Retinal pigment epithelial cell (primary cell): ENCODE data around the gene NCKAP5.

Source experiments
- DNase-seq: peaks from one replicate; pipeline ENCODE4 v3.0.0-alpha.2; 2010; ENCODE audit warnings: low read depth
- H3K4me3 ChIP-seq: 2 replicates; pipeline ENCODE4 v1.5.1; 2011; ENCODE audit warnings: mild to moderate bottlenecking, low read length, control low read depth, moderate library complexity
- TF ChIP-seq, protein P1 (sequence below): conservative IDR thresholded peaks from 2 replicates; pipeline ENCODE4 v1.5.1; 2011; ENCODE audit warnings: low read depth, low read length, control low read depth, inconsistent platforms

The NCKAP5 gene

DNA sequence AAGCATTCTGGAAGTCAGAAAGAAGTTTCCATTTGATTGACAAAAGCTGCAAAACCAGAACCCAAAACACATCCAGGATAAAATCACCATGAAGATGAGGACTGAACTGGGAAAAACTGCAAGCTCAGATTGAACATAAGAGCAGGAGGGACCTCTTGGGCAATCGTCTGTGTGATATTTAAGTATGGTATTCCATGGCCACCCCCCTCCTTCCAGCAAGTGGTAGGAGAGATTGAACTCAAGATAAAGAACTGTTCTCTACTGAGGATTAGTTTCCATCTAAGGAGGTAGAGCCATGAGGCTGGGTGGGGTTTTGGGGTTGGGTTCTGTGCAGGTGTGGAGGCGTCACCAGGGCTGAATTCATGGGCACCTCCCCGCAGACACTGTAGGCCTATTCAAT lies 251.1 kb downstream of the NCKAP5 start:
- no peak for DNase-seq
- TF ChIP-seq, protein P1, sequence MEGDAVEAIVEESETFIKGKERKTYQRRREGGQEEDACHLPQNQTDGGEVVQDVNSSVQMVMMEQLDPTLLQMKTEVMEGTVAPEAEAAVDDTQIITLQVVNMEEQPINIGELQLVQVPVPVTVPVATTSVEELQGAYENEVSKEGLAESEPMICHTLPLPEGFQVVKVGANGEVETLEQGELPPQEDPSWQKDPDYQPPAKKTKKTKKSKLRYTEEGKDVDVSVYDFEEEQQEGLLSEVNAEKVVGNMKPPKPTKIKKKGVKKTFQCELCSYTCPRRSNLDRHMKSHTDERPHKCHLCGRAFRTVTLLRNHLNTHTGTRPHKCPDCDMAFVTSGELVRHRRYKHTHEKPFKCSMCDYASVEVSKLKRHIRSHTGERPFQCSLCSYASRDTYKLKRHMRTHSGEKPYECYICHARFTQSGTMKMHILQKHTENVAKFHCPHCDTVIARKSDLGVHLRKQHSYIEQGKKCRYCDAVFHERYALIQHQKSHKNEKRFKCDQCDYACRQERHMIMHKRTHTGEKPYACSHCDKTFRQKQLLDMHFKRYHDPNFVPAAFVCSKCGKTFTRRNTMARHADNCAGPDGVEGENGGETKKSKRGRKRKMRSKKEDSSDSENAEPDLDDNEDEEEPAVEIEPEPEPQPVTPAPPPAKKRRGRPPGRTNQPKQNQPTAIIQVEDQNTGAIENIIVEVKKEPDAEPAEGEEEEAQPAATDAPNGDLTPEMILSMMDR: no peak
- no peak overlapping the region for H3K4me3 ChIP-seq

DNA sequence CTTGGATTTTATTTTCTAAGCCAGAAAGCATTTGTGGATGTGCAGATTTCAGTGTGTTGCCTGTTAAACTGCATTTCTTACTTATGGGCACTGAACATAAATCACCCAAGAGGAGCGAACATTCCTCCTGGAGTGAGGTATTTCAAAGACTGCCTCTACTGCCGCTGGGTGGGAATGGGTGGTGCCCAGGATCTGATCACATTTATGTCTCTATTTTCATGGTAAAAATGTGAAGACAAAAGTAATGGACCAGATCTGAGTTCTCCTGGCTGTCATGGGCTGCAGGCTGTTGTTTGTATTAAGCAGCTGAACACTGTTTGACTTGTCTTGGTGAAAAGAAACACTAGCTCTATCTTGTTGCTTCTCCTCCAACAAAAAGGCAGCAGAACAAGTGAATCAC lies 251.7 kb downstream of the NCKAP5 start:
- TF ChIP-seq, protein P1: no peak
- no peak overlapping the region for H3K4me3 ChIP-seq
- DNase-seq: no peak

DNA sequence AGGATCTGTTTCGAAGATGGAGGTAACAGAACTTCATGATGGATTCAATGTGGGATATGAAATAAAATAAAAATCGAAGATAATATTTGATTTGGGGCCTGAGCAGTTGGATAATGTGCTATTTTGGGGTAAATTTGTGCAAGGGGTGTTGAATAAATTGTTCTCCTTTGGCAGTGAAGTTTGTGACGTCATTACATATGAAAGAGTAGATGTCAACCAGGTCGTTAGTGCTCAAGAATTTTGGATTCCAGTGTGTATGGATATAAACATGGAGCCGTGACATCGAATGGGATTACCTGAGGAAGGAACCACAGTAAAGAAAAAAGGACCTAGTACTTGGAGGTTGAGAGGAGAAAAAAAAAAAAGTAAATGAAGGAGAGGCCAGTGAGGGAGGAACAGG lies 253.0 kb downstream of the NCKAP5 start:
- H3K4me3 ChIP-seq: no peak overlapping the region
- DNase-seq: no peak
- TF ChIP-seq, protein P1: no peak

DNA sequence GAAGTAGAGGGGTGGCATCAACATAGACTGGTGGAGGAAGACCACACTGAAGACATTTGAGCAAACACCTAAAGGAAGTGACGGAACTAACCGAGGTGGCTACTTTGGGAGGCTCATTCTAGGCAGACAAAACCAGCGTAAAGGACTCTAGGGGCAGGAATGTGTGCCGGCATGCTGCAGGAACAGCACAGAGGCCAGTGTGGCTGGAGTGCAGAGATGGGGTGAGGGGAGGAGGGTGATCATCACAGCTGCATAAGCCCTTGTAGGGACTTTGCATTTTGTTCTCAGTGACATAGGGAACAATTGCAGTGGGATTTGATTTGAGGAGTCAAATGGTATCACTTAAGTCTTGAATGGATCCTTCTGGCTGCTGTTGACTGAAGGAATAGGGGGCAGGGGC lies 253.5 kb downstream of the NCKAP5 start:
- no peak overlapping the region for H3K4me3 ChIP-seq
- no peak for DNase-seq
- TF ChIP-seq, protein P1: no peak

DNA sequence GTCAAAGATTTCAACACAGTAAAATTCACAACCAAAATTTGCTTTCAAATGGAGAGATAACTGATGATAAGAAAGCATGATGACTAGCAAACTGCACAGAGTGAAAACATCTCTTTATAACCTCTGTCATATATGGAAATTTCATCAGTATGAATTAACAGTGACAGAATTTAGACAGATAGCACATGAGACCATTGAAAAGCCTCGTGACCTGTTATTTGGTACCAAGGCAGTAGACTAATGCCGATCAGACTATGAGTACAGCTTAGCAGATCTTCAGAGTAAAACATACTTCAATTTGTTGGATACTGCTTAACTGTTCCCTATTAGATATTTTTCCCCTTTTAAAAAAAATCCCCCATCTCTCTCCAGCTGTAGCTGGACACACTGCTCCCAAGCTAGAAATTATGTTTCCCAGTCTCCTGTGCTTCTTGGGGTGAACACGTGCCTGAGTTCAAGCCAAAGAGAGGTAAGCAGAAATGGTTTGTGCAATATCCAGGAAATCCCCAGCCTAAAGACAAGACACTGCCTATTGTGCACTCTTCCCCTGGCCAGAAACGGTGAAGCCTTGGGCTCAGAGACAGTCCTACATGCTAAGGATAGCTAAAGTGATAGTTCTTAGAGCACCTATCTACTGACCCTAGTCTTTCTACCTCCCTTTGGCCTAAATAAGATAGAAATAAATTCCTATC lies 256.1 kb downstream of the NCKAP5 start:
- DNase-seq: no peak
- TF ChIP-seq, protein P1: no peak
- no peak overlapping the region for H3K4me3 ChIP-seq

DNA sequence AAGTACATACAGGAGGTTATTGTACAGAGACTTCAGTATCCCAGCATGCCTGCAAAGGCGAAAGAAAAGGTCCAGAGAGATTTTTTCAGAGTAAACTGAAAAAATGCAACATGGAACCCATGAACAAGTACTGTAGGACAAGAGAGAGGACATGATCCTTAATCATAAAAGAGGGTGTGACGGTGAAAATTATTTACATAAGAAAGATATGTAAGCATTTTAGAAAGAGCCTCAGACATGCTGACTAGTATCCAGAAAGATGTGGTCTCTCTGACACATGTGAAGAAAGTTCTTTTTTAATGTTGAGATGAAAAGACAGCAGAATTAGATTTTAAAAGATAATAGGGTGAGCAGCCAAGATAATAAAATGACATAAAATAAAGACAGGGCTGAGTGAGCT lies 262.0 kb downstream of the NCKAP5 start:
- no peak for DNase-seq
- H3K4me3 ChIP-seq: no peak overlapping the region
- TF ChIP-seq, protein P1: no peak

DNA sequence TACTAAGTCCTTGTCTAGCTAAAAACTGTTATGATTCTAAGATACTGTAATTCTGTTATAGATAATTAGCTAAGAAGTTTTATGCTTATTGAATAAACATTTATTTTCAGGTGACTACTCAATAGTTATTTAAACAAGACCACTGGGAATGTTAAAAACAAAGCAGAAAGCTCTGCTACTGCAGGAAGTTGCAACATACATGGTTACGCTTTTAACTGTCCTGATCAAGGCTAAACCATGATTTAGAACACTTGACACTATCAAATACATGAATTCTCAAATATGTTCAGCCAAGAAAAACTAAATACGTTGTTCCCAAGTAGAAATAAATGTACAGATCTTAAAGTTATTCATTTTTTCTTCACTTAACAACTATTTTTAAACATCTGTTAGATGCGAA lies 263.9 kb downstream of the NCKAP5 start:
- TF ChIP-seq, protein P1: no peak
- DNase-seq: no peak
- no peak overlapping the region for H3K4me3 ChIP-seq
